ENCODE data around the gene WDR1.

DNA sequence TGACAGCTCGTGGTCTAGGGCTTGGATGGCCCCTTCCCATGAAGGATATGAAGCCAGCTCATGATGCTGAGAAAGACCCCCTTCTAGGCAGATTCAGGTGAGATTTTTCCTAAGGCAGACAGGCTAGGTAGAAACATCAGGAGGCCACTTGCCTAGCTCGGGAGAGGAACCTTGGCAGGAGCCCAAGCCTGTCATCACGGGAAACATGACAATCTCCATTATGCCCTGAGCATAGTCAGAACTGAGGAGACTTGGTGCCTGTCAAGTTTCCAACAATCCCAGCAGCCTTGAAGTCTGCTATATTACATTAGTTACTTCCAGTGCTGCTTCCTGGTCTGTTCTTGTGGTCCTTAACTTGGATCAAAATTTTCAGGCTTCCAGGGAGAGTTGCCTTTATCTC, 18.7 kb upstream of the WDR1 start:
- TF ChIP-seq EZH2 (IDR thresholded peaks at IDR 0.05) (no peak), POLR2AphosphoS5 (IDR thresholded peaks at IDR 0.05; ENCODE audit: borderline replicate concordance, low read depth, low read length) (no peak)
